HG03039 (cell line): ENCODE results near the gene TEX22.

Source experiments
- ATAC-seq: cut with Tn5 transposase; IDR thresholded peaks from one replicate; pipeline ENCODE4 v1.9.1; 2021; ENCODE audit warnings: mild to moderate bottlenecking, moderate library complexity; ENCODE audit not compliant: unreplicated experiment

TEX22 gene

GRCh38 chr14:105419195-105420091 is 21.1 kb downstream of the TEX22 start, which contains the start of gene MTA1:
TSS of gene MTA1 (plus strand) at chr14:105419827. CDS start at chr14:105420036, 209 bp downstream.
- no peak for ATAC-seq

- ATAC-seq, result no peak
These were observed 22.0 kb downstream of the TEX22 start for GRCh38 chr14:105420101-105420973.

- ATAC-seq, result no peak
These were observed 22.8 kb downstream of the TEX22 start for GRCh38 chr14:105420974-105421674.

DNA sequence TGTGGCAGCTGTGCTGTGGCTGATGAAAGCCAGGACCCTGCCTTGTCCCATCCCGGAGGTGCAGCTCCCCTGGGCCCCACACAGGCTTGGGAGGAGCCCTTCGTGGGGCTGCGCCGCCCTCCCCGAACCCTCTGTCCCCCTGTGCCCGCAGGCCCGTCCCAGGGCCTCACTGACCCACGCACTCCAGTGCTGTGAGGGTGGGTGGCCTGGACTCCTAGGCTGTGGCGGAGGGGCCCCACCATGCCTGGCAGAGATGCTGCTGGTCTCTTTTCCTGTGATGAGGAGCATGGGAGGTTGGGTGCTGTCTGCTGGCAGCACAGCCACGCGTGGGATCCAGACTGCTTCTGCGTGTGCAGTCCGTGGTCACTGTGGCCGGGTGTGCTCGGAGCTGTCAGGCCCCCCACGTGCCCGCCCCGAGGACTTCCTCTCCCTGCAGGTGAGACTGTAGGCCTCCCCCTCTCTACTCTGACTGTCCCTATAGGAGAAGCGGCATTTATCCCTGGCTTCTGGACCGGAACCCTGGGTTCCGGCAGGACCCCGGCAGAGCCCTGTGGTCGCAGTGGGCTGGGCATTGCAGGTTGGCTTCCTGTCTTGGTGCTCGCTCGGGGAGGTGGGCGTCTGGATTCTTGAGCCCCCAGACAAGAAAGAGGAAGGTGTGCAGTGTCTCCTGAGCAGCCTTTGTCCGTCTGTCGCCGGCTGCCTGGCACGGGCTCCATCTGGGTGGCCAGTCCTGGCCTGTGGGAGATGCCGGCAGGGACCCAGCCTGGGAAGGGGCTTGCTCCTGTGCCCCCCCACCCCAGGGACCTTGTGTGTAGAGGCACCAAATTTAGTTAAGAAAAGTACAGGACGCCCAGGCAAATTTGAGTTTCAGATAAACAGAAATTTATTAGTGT is 23.6 kb downstream of the TEX22 start:
- no peak for ATAC-seq

DNA sequence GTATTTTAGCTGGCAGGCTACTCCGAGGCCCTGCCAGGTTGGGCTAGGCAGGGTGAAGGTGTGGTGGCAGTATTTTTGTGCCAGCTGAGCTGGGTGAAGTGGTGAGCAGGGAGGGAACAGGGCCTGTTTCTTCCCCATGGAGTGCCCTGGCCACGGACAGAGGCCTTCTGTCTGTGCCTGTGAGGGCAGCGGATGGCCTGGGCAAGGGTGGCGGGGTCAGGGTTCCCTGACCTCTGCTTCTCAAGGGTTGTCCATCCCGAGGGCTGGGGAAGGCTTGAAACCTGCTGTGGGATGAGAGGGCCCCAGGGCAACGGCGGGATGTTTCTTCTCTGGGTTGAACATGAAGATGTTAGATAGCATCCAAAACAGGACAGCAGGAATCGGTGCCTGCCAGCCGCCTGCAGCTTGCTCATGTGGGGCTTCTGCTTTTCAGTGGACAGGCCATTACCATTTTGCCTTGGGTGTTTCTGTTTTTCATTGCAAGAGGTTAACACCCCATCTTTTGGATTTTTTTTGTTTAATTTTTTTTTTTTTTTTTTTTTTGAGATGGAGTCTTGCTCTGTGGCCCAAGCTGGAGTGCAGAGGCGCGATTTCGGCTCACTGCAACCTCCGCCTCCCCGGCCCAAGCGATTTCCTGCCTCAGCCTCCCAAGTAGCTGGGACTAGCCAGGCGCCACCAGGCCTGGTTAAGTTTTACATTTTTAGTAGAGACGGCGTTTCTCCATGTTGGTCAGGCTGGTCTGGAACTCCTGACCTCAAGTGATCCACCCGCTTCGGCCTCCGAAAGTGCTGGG is 24.6 kb downstream of the TEX22 start:
- no peak for ATAC-seq

GRCh38 chr14:105423488-105424195 is 25.3 kb downstream of the TEX22 start:
- ATAC-seq, result no peak

GRCh38 chr14:105424861-105425260 is 26.5 kb downstream of the TEX22 start:
- ATAC-seq, result no peak

GRCh38 chr14:105425823-105426247 is 27.5 kb downstream of the TEX22 start:
- ATAC-seq, result no peak

DNA sequence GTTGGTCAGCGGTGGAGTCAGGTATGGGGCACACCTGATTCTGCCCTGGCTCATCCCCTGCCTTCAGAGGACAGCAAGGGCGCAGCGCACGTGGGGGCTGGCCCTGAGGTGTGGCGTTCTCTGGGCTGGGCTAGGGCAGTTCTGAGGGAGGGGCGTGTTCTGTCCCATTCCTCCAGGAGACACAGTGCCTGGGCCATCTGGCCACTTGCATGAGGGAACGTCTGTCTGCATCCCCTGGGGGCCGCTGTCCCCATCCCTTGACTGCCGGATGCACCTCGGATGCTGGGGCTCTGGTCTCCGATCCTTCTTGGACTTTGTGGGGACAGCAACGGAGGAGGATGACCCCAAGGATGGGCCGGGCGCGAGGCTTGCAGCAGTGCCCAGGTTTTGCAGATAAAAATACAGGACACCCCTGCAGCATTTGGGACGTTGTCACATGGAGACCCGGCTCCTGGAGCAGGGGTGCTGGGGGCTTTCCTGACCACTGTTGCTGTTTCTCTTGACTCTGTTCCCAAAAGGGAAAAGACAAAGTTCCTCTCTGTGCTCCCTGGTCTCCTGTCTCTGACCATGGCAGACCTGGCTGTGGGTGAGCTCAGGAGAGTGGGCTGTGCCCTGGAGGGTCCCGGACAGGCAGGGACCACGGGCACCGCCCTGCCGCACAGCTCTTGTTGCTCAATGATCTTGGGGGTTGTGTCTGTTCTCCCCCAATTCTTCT is 28.2 kb downstream of the TEX22 start:
- no peak for ATAC-seq

DNA sequence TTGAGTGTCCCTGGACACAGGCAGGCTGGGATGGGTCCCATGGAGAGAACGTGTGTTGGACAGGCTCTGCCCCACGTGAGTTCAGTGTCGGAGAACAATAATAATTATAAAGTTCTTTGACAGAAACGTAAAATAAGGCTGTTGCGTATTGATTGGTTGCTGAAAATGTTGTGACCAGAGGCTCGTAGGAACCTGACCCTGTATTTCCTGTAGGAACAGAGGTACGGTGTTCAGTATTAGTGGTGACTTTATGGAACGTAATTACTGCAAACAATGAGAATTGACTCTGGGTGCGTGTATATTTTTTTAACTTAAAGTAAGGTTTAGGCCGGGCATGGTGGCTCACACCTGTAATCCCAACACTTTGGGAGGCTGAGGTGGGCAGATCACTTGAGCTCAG is 29.1 kb downstream of the TEX22 start:
- no peak for ATAC-seq

GRCh38 chr14:105427936-105428485 is 29.7 kb downstream of the TEX22 start:
- ATAC-seq, result no peak

DNA sequence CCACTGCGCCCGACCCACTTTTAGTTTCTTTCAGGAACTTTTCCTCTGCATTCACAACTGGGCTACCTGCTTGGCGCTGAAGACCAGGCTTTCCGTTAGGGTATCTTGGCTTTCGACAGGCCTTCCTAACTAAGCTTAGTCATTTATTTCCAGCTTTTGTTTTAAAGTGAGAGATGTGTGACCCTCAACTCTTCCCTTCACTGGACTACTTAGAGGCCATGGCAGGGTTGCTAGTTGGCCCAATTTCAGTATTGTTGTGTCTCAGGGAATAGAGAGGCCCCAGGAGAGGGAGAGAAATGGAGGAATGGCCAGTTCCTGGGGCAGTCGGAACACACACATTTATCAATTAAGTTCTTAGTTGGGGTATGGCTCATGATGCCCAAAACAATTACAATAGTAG is 31.7 kb downstream of the TEX22 start:
- ATAC-seq, result no peak

GRCh38 chr14:105430565-105430964 is 32.2 kb downstream of the TEX22 start:
- ATAC-seq, result no peak

DNA sequence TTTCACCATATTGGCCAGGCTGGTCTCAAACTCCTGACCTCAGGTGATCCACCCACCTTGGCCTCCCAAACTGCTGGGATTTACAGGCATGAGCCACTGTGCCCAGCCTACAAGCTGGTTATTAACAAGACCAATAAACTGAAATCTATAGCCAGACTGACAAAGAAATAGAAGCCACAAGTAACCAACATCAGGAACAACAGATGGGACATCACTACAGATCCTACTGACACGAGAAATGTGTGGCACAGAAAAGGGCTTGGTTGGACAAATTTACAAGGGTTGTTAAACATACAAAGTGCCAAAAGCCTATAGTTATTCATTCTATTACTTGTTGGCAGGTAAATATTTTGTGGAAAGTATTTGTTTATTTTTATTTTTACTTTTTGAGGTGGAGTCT is 32.9 kb downstream of the TEX22 start:
- no peak for ATAC-seq

DNA sequence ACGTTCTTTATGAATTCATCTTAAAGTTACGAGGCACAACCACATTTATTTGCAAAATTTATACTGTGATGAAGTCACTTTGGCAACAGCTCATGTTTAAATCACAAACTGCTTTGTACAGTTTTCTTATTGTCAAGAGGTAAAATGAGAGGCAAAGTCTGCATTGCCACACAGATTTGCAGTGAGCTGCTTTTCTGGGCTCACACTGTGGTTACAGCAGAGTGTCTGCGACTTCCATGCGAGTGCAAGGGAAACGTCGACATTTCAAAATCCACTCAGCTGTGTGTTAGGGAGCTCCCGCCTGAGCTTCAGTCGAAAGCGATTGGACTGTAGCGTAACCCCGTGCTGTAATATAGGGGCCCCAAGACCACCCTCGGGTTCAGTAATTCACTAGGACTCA is 34.3 kb downstream of the TEX22 start:
- no peak for ATAC-seq

- ATAC-seq, result no peak
These were observed 34.8 kb downstream of the TEX22 start for GRCh38 chr14:105433161-105433605.

- ATAC-seq, result no peak
These were observed 38.1 kb downstream of the TEX22 start for GRCh38 chr14:105436402-105436801.
